Measurements from ENCODE around the gene SPO11. TPM values are rescaled to one million over a fixed set of nuclear protein-coding genes. Genes with fewer than 3 reads are reported as not detected.
A peak's percentile ranks its signal among the peaks of the same experiment; 100 is the strongest.

SPO11 gene
- total and polyA plus RNA-seq, 2 donors = not detected

DNA sequence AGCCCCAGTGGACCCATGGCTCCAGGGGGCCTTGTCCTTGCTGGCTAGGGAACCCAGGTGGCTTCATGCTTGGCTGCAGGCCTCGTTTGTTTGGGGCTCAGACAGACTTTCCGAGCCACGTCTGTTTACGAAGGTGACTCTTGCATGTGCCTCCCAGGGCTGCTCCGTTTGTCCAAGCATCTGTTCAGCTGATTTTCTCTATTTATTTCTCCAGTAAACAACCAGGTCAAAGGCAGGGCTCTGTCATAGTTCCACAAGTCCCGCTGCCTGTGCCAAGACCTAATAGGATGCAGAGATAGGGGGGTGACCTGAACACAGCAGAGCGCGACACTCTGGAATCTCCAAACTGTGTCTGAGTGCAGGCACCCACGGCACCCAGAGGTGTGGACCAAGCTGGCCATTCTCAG, 12.8 kb upstream of the SPO11 start:
- 59% methylated on average over 9 of the region's 9 CpGs for WGBS
- Histone ChIP-seq H3K4me3 (ENCODE audit: low read depth, low read length) (no peak overlapping the region), H3K36me3 (ENCODE audit: insufficient read depth) (no peaks in the 10 kb centered on the region), H3K27ac (ENCODE audit: low read depth) (no peak overlapping the region), H3K4me1 (ENCODE audit: insufficient read depth) (peaks cover 2% of the 10 kb centered on the region)
- no peak for DNase-seq (ENCODE audit: extremely low spot score)

DNA sequence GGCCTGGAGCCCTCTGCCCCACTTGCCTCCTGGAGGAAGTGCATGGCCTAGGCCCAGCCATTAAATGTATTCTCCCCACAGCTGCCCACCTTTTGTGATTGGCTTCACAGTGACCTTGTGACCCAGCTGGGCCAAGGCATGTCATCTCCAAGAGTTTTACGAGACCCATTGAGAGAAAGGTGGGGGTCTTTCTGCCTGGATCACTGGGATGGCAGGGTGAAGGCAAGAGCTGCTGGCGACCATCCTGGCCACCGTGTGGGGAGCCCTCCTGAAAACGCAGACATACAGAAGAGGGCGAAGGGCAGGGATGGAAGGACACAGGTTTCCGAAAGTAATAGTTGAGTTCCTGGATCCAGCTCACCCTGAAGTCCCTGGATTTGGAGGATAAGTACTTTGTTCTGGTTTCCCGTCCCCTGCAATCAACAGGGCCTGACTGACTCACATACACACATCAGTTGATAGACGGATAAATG, 12.3 kb upstream of the SPO11 start:
- Histone ChIP-seq H3K36me3 (ENCODE audit: insufficient read depth) (no peaks in the 10 kb centered on the region), H3K4me1 (ENCODE audit: insufficient read depth) (peaks cover 2% of the 10 kb centered on the region), H3K27ac (ENCODE audit: low read depth) (no peak overlapping the region), H3K4me3 (ENCODE audit: low read depth, low read length) (no peak overlapping the region)
- WGBS = 91% methylated on average over 8 of the region's 8 CpGs
- no peak for DNase-seq (ENCODE audit: extremely low spot score)

DNA sequence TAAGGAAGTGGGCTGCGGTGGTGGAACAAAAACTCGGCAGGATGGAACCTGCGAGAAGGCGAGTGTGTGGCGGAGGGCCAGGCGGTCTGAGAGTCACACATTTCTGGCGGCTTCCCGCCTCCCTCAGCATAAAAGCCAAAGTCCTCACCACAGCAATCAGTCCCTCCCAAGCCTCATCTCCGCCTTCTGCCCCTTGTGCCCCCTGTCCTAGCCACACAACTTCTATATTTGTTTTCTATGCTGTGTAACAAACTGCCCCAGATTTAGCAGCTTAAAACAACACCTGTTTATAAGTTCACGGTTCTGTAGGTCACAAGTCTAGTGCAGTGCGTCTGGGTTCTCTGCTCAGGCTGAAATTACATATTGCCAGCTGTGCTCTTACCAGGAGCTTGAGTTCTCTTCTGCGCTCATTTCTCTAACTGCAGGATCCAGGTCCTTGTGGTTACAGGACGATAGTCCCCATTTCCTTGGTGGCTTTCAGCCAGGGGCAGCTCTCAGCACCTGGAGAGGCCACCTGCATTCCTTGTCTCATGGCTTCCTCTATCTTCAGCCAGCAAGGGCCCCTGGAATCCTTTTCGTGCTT, 11.7 kb upstream of the SPO11 start:
- Histone ChIP-seq H3K4me3 (ENCODE audit: low read depth, low read length) (no peak overlapping the region), H3K27ac (ENCODE audit: low read depth) (no peak overlapping the region), H3K4me1 (ENCODE audit: insufficient read depth) (peaks cover 2% of the 10 kb centered on the region), H3K36me3 (ENCODE audit: insufficient read depth) (no peaks in the 10 kb centered on the region)
- no peak for DNase-seq (ENCODE audit: extremely low spot score)
- 77% methylated on average over 14 of the region's 14 CpGs for WGBS

DNA sequence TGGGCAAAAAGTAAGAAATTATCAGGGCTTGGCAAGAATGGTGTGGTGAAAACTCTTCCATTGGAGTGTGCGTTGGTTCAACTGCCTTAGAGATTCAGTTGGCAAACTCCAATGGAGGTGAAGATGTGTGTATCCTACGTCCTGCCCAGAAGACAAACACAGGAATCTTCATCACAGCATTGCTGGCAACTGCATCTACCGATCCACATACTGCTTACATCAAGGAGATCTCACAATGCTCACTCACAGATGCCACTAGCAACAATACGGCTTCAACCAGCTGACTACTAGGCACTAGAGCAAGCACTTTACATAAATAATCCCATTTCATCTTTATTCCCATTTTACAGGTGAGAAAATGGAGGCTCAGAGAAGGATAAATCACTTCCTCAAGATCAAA, 10.0 kb upstream of the SPO11 start:
- 83% methylated on average over 4 of the region's 4 CpGs for WGBS
- no peak overlapping the region for H3K4me3 ChIP-seq (ENCODE audit: low read depth, low read length)
- no peaks in the 10 kb centered on the region for H3K36me3 ChIP-seq (ENCODE audit: insufficient read depth)
- DNase-seq (ENCODE audit: extremely low spot score) = no peak
- H3K4me1 ChIP-seq (ENCODE audit: insufficient read depth) = peaks cover 2% of the 10 kb centered on the region
- H3K27ac ChIP-seq (ENCODE audit: low read depth) = no peak overlapping the region

DNA sequence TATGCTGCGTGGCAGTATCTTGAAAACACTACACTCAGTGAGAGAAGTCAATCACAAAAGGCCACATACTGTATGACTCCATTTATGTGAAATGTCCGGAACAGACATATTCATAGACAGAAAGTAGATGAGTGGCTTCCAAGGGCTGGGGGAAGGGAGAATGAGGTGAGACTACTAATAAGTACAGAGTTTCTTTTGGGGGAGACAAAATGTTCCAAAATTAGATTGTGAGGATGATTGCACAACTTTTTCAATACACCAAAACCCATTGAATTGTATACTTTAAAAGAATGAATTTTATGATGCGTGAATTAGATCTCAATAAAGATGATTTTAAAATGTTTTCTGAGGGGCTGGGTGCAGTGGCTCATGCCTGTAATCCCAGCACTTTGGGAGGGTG, 9.2 kb upstream of the SPO11 start:
- WGBS = 83% methylated on average over 3 of the region's 3 CpGs
- H3K36me3 ChIP-seq (ENCODE audit: insufficient read depth) = no peaks in the 10 kb centered on the region
- no peak overlapping the region for H3K4me3 ChIP-seq (ENCODE audit: low read depth, low read length)
- H3K27ac ChIP-seq (ENCODE audit: low read depth) = no peak overlapping the region
- DNase-seq (ENCODE audit: extremely low spot score) = no peak
- H3K4me1 ChIP-seq (ENCODE audit: insufficient read depth) = peaks cover 2% of the 10 kb centered on the region

DNA sequence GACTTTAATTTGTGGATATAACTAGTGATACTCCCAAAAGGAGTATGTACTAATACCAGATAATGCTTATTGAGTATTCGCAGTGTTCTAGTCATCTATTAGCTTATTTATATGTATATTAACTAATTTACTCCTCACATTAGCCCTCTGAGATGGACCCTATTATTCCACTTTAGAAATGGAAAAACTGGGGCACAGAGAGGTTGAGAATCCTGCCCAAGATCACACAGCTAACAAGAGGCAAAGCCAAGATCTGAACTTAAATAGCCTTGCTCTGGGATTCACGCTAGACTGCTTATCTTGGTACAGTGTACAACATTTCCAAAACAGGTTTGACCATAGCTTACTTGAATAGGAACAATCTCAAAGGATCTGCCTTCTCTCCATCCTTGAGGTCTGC, 8.5 kb upstream of the SPO11 start:
- no peak overlapping the region for H3K27ac ChIP-seq (ENCODE audit: low read depth)
- WGBS = 85% methylated on average over 2 of the region's 2 CpGs
- no peak overlapping the region for H3K4me3 ChIP-seq (ENCODE audit: low read depth, low read length)
- peaks cover 2% of the 10 kb centered on the region for H3K4me1 ChIP-seq (ENCODE audit: insufficient read depth)
- no peaks in the 10 kb centered on the region for H3K36me3 ChIP-seq (ENCODE audit: insufficient read depth)
- DNase-seq (ENCODE audit: extremely low spot score) = no peak

DNA sequence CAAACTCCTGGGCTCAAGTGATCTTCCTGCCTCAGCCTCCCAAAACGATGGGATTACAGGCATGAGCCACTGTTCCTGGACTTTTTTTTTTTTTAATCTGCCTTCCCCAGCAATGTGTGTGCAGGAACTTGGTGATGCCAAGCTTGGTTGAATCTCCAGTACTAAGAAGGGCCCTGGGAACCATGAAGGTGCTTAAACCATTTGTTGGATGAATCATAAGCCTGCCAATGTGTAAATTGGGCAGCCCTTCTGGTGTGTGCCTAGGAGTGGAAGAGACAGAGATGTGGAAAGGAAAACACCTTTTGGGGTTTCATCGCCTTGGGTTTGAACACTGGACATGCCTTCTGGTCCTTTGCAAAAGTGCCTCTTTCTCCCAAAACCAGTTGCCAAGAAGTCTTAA, 7.1 kb upstream of the SPO11 start:
- Histone ChIP-seq H3K4me3 (ENCODE audit: low read depth, low read length) (no peak overlapping the region), H3K27ac (ENCODE audit: low read depth) (no peak overlapping the region), H3K4me1 (ENCODE audit: insufficient read depth) (no peaks in the 10 kb centered on the region), H3K36me3 (ENCODE audit: insufficient read depth) (no peaks in the 10 kb centered on the region)
- 82% methylated on average over 2 of the region's 2 CpGs for WGBS
- DNase-seq (ENCODE audit: extremely low spot score) = no peak

DNA sequence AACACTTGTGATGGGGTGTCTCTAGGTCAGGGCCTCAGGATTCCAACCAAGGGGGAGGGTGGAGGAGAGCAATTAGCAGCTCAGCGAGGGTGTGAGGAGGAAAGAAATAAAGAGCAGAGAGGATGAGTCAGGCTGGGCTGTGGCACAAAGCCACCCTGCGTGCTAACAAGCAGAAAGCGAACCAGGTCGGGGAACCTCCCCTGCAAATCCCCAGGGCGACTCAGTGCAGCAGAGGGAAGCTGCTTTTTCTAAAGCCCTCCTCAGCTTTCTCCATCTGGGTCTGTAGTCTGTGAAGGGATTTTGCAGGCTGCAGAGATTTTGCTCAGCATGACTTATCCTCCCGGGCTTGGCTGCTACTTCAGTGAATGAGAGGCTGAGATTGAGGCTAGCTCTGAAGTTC, 6.6 kb upstream of the SPO11 start:
- Histone ChIP-seq H3K27ac (ENCODE audit: low read depth) (no peak overlapping the region), H3K4me1 (ENCODE audit: insufficient read depth) (no peaks in the 10 kb centered on the region), H3K36me3 (ENCODE audit: insufficient read depth) (no peaks in the 10 kb centered on the region), H3K4me3 (ENCODE audit: low read depth, low read length) (no peak overlapping the region)
- no peak for DNase-seq (ENCODE audit: extremely low spot score)
- WGBS = 14% methylated on average over 6 of the region's 6 CpGs

DNA sequence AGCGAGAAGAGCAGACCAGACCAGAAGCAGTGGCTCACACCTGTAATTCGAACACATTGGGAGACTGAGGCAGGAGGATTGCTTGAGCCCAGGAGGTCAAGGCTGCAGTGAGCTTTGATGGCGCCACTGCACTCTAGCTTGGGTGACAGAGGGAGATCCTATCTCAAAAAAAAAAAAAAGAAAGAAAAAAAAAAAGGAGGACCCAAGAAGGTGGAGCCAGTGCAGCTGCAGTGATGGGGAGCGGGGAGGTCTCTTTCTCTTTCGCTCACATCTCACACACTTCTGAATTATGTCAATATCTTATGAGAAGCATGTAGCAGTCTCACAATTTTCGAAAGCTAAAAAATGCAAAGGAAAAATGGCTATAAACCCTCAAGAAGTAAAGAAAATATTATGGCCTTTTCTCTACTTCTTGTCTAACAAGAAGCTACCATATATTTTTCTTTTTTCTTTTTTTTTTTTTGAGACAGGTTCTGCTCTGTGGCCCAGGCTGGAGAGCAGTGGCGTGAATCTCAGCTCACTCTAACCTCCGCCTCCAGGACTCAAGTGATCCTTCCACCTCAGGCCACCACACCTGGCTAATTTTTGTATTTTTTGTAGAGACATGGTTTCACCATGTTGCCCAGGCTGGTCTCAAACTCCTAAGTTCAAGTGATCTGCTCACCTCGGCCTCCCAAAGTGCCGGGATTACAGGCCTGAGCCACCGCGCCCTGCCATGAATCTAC, 3.8 kb upstream of the SPO11 start:
- Histone ChIP-seq H3K4me3 (ENCODE audit: low read depth, low read length) (no peak overlapping the region), H3K27ac (ENCODE audit: low read depth) (no peak overlapping the region), H3K4me1 (ENCODE audit: insufficient read depth) (no peaks in the 10 kb centered on the region), H3K36me3 (ENCODE audit: insufficient read depth) (no peaks in the 10 kb centered on the region)
- no peak for DNase-seq (ENCODE audit: extremely low spot score)
- 86% methylated on average over 12 of the region's 12 CpGs for WGBS

DNA sequence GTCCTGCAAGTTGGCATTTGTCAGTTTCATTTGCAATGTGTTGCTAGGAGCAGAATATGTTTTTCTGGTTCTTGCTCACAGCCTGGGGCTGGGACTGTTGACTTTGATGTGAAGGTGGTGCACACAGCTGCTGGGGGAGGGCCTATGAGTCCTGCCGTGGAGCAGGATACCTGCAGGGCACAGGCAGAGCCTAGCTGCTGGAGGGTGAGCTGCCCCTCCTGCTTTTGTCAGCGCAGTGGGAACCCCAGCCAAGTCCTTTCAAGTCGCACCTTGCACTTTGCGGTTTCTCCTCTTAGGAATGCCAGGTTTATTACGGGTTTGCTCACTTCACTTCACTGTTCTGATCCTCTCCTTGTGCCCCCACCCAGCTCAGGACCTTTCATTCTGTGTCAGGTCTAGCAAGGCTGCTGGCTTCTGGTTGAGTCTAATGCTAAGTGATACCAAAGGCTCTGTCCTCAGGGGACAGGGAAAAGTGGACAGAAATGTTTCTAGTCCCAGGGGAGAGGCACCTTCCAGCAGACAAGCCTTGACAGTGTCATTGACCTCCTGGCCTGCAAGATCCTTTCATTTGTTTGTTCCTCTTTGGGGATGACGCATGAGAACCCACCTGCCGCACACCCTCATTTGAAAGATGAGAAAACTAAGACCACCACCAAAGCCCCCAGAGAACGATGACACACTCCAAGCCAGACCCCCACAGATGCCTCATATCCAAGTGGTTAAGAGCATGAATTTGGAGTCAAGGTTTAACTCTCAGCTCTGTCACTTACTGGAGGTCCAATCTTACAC, 2.7 kb upstream of the SPO11 start:
- no peak overlapping the region for H3K27ac ChIP-seq (ENCODE audit: low read depth)
- WGBS = 63% methylated on average over 8 of the region's 8 CpGs
- H3K4me3 ChIP-seq (ENCODE audit: low read depth, low read length) = no peak overlapping the region
- H3K36me3 ChIP-seq (ENCODE audit: insufficient read depth) = no peaks in the 10 kb centered on the region
- no peaks in the 10 kb centered on the region for H3K4me1 ChIP-seq (ENCODE audit: insufficient read depth)
- DNase-seq (ENCODE audit: extremely low spot score) = peak; percentile 52

DNA sequence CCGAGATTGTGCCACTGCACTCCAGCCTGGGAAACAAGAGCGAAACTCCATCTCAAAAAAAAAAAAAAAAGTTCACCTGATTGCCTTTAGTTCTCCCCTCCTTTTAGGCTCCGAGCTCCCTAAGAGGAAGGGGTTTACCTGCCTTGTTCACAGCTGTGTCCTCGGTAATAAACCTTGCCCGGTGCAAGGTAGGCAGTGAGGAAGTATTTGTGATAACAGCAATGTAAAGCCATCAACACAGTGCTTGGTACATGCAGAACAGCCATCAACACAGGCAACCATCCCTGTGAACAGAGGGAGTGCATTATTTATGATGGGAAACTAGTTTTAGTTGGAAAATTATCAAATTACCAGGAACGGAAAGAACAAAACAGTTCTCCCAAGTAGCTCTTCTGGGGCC, 1.8 kb upstream of the SPO11 start:
- Histone ChIP-seq H3K4me3 (ENCODE audit: low read depth, low read length) (no peak overlapping the region), H3K4me1 (ENCODE audit: insufficient read depth) (no peaks in the 10 kb centered on the region), H3K27ac (ENCODE audit: low read depth) (no peak overlapping the region), H3K36me3 (ENCODE audit: insufficient read depth) (no peaks in the 10 kb centered on the region)
- DNase-seq (ENCODE audit: extremely low spot score) = no peak
- 64% methylated on average over 6 of the region's 6 CpGs for WGBS

DNA sequence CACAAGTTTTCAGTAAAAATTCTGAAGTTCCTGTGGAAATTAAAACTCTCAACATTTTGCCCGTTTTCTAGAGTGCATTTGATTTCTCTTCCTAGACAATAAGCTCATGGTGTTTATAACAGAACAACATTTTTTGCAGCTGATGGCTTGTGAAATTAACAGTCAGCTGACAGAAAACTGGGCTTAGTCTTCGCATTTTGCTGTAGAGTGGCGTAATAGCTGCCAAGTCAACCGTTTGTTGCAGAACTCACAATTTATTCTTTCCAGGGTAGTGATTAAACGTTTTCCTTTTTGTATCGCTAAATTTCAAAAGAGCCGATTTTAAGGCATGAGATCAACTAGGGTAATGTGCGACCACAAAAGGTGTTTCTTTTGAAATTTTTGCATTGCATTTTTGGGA, 1.4 kb downstream of the SPO11 start:
- no peaks in the 10 kb centered on the region for H3K4me1 ChIP-seq (ENCODE audit: insufficient read depth)
- no peak for DNase-seq (ENCODE audit: extremely low spot score)
- H3K27ac ChIP-seq (ENCODE audit: low read depth) = no peak overlapping the region
- H3K36me3 ChIP-seq (ENCODE audit: insufficient read depth) = no peaks in the 10 kb centered on the region
- H3K4me3 ChIP-seq (ENCODE audit: low read depth, low read length) = no peak overlapping the region
- 57% methylated on average over 8 of the region's 8 CpGs for WGBS

DNA sequence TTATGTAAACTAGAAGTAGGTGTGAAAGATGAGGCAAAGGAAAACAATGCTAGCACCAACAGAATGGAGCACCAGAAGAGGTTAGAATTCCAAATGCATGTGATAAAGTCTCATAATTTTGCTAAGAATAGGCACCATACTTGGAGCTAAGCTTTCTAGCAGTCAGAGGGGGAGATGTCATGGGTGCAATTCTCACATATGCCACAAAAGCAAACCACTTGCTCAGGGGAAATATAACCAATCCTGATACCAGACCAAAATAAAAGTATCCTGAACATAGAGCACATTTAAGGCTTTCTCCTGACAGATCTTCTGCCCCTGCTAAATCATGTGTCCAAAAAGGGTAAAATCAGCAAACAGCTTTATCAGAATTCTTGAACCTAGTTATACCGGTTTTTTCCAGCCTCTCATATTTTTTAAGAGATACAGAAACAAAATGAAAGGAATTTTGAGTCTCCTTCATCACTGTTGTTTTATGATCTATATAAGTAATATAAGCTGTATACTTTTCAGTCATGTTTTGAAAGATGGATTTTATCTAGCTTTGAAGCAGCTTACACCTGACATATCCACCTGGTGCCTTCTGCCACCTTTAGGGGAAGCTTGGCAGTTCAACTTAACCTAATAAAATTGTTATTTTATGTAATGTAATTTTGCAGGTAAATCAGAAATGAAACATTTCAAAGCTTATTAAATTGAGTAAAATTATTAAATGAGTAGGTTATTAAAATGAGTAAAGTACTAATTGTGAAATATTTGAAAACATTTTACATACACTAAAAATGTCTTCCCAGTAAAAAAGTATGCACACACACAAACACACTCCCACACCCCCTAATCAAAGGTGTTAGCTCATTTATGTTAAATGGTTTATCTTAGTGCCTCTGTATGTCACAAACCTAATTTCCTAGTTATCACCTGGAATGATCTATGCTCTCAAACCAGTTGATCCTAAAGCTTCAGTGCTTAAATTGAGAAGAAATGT, 2.8 kb downstream of the SPO11 start:
- 22% methylated on average over 1 of the region's 1 CpG for WGBS

More for the DNA sequence above, 2.8 kb downstream of the SPO11 start:
- H3K4me1 ChIP-seq (ENCODE audit: insufficient read depth) = no peaks in the 10 kb centered on the region
- H3K27ac ChIP-seq (ENCODE audit: low read depth) = no peak overlapping the region
- H3K4me3 ChIP-seq (ENCODE audit: low read depth, low read length) = no peak overlapping the region
- no peaks in the 10 kb centered on the region for H3K36me3 ChIP-seq (ENCODE audit: insufficient read depth)
- DNase-seq (ENCODE audit: extremely low spot score) = no peak

Measured in urinary bladder (tissue), 4 donors.